IPS DF 4.7 (cell line): ENCODE results near the gene ADGRL2.

ENCODE experiments used
- DNase-seq: peaks from one replicate; pipeline ENCODE4 v3.0.0-alpha.2; 2013; ENCODE audit warnings: low spot score; ENCODE audit errors: extremely low read depth

The ADGRL2 gene

GRCh38 chr1:81800695-81801650 lies at the start of gene ADGRL2:
ADGRL2 (plus strand) TSS chr1:81800934; CDS start chr1:81836985, 36,051 bp downstream.
- DNase-seq = no peak

- no peak for DNase-seq
Measured at GRCh38 chr1:81752840-81753239, 47.9 kb upstream of the ADGRL2 start.

- no peak for DNase-seq
Measured at GRCh38 chr1:81754424-81754823, 46.3 kb upstream of the ADGRL2 start.

- no peak for DNase-seq
Measured at GRCh38 chr1:81756872-81757271, 43.9 kb upstream of the ADGRL2 start.

GRCh38 chr1:81757398-81758020 lies 43.2 kb upstream of the ADGRL2 start:
- DNase-seq = no peak

- no peak for DNase-seq
Measured at GRCh38 chr1:81758181-81758580, 42.6 kb upstream of the ADGRL2 start.

- no peak for DNase-seq
Measured at GRCh38 chr1:81760477-81761097, 40.1 kb upstream of the ADGRL2 start.

- DNase-seq = no peak
Measured at GRCh38 chr1:81775510-81775909, 25.2 kb upstream of the ADGRL2 start.

- no peak for DNase-seq
Measured at GRCh38 chr1:81780705-81781454, 19.9 kb upstream of the ADGRL2 start.

- no peak for DNase-seq
Measured at GRCh38 chr1:81781749-81782148, 19.0 kb upstream of the ADGRL2 start.

- no peak for DNase-seq
Measured at GRCh38 chr1:81792184-81792583, 8.6 kb upstream of the ADGRL2 start.

- DNase-seq = no peak
Measured at GRCh38 chr1:81797701-81798100, 3.0 kb upstream of the ADGRL2 start.

GRCh38 chr1:81799939-81800694 lies 617 bp upstream of the ADGRL2 start:
- DNase-seq = no peak

- DNase-seq = no peak
Measured at GRCh38 chr1:81801651-81802456, 1.1 kb downstream of the ADGRL2 start.

GRCh38 chr1:81802457-81802706 lies 1.6 kb downstream of the ADGRL2 start:
- DNase-seq = no peak

- DNase-seq = no peak
Measured at GRCh38 chr1:81802707-81803430, 2.1 kb downstream of the ADGRL2 start.

- DNase-seq = no peak
Measured at GRCh38 chr1:81803431-81804110, 2.8 kb downstream of the ADGRL2 start.

- no peak for DNase-seq
Measured at GRCh38 chr1:81804312-81804711, 3.6 kb downstream of the ADGRL2 start.
